Stimulated activated CD8-positive, alpha-beta memory T cell treated with anti-CD3 and anti-CD28 coated beads, Interleukin-4, amount 100 ng/mL, for 24 hours (primary cell): ENCODE data around the gene ZNF716.
"Not testable (repeated sequence)": the region's sequence is repeated elsewhere in the genome, so short reads cannot be mapped to it uniquely, and the experiment has no call there.

Source experiments
- DNase-seq: peaks from one replicate; pipeline ENCODE4 v3.0.0-alpha.2; 2020; ENCODE audit warnings: low read depth

ZNF716 gene

GRCh38 chr7:57449904-57450303, at the start of gene ZNF716:
Gene ZNF716 (plus strand): TSS chr7:57450177. CDS start chr7:57450289, 112 bp downstream.
- DNase-seq: no peak

GRCh38 chr7:57400531-57401155, 49.3 kb upstream of the ZNF716 start:
- DNase-seq: no peak

DNA sequence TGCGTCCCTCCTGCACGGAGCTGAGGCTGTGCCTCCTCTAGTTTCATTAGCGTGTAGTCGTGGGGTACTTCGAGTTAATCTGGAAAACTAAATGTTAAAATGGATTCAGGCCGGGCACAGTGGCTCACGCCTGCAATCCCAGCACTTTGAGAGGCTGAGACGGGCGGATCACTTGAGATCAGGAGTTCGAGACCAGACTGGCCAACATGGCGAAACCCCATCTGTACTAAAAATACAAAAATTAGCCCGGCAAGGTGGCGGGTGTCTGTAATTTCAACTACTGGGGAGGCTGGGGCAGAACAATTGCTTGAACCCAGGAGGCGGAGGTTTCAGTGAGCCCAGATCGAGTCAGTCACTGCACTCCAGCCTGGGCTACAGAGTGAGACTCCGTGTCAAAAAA, 46.9 kb upstream of the ZNF716 start:
- not testable (repeated sequence) for DNase-seq

DNA sequence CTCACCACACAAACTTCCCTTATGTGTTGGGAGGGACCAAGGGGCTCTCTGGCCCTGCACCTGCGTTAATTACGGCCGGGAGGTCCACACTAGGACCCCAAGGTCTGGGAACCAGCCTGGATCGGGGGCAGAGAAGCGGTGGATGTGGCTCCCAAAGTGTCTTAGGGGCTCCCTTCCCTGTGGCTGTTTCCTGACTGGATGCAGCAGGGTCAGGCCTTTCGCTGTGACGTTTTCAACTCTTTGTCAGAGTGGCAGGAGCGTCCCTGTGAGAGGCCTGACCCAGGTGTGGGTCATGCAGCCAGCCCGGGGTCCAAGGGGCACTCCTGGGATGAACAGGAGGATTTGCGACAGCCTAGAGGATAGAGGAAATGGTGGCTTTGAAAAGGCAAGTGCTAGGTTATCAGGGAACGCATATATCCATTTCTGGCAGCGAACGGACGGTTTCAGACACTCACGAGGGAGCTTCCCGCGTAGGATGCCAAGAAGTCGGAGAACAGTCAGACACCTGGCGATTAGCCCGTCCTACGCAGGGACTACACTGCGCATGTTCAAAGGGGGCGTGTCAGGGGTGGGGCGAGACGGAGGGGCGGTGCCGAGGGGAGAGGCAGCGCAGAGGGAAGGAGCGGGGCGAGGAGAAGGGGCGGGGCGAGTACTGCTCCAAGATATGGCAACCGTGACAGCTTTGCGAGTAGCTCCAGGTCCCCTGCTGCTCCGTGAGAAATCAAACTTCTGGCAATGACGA, 46.2 kb upstream of the ZNF716 start:
- DNase-seq: no peak

DNA sequence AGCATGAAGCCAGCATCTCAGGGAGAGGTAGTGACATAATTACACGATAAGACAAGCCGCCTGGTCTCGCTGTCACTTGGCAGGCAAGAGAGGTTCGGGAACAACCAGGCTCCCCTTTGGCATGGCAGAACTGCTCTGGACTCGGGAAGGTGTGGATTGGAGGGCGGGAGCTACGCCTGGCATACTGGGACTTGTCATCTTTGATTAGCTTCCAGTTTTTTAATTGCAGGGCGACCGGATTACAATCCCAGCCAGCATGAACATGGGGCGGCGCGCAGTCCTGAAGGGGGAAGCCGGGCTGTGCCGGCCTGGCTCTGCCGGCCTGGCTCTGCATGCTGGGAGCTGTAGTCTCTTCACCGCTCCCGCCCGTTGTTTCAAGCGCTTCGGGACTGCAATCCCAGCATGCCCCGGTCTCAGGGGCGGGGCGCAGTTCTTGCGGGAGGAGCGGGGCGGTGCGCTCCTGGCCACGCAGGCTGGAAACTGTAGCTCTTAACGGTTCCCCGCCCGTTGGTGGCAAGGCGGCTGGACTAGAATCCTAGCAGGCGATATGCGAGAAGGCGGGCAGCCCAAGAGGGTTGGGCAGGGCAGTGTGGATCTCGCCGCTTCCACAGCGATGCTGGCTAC, 45.5 kb upstream of the ZNF716 start:
- no peak for DNase-seq

DNA sequence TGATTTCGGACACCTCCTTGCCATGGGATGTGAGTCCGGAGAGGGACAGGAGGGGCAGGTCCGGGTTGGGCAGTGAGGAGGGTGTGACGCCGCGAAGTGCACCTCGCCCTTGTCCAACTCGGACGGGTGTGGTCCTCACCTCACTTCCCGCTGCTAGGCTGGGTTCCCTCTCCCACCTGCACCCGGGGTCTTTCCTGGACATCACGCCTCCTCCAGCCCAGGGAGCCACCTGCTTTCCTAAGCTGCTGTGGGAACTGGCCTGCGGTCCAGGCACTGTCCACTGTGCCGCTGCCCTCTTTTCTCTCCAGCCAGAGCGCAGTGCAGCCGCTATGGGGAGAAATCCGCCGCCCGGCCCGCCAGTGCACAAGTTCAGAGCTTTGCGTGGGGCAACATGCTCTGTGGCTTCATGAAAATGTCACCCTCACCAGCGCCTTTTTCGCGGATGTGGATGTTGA, 45.0 kb upstream of the ZNF716 start:
- no peak for DNase-seq

GRCh38 chr7:57407125-57407524, 42.9 kb upstream of the ZNF716 start:
- no peak for DNase-seq

- no peak for DNase-seq
These were observed 37.8 kb upstream of the ZNF716 start for GRCh38 chr7:57412168-57412567.

- DNase-seq: no peak
These were observed 37.4 kb upstream of the ZNF716 start for GRCh38 chr7:57412618-57413017.

DNA sequence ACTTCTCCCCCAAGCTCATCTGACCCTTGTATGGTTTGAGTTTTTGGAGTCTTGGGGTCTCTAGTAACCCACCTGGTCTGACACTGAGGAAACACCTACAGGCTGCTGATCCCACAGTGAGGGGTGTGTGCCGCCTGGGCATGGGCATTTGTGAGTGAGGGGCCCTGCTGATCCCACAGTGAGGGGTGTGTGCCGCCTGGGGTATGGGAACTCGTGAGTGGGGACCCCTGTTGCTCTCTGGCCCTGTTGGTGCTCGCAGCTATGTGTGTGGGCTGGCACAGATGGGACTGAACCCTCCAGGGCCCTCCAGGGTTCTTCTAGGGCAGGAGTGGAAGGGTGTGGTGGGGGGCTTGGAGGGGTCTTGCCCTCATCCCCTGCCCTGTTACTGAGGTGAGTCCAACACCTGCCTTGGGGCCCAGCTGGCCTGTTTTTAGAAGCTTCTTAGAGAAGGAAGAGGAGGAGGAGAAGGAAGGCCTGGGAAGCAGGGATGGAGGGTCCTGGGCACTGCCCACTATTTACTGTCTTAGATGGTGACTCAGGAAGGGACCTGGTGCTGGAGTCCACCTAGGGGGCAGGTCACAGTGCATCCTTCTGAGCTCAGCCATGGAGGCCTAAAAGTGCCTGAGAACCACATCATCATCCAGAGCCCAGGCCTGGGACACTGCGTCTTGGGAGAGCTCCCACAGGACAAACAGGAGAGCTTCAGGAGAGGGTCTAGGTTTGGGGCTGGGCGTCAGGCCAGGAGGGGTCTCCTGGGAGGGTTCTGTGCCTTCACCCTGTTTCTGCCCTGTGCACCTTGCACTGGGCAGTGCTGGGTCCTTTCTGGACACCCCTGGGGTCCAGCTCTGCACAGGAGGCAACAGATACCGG, 36.2 kb upstream of the ZNF716 start:
- DNase-seq: no peak

DNA sequence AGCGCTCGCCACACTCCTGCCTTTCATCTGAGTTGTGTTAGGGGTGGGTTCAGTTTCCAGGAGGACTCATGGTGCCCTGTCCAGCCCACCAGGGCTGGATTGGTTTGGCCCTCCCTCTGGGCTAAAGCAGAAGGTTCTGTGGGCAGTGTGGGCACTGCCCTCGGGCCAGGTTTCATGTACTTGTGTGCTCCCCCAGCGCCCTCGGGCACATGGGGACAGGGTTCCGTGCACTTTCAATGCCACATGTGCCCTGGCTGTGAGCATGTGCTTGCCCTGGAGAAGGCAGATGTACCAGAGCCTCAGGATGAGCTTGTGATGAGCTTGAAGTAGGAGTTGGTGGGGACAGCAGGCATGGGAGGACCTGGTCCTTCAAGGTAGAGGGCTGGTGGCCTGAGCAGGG, 35.6 kb upstream of the ZNF716 start:
- no peak for DNase-seq

GRCh38 chr7:57414852-57415251, 35.1 kb upstream of the ZNF716 start:
- DNase-seq: no peak

DNA sequence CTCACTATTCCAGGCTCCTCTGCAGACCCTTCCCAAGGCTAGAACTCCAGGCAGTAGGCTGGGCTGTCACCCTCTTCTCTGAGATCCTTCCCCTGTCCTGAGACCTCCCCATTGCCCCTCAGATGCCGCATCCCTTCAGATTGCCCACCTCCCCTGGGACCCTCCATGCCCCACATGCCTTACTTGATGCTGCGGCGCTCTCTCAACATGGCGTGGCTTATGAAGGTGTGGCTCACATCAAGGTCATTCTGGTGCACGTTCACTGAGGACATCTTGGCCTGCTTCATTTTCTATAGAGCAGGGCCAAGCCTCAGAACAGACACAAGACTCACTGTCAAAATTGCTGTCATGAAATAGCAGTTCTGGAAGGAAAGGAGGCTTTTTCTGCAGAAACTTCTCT, 34.7 kb upstream of the ZNF716 start:
- DNase-seq: no peak

GRCh38 chr7:57415730-57416129, 34.2 kb upstream of the ZNF716 start:
- no peak for DNase-seq

GRCh38 chr7:57416601-57417358, 33.2 kb upstream of the ZNF716 start:
- DNase-seq: no peak

- DNase-seq: no peak
These were observed 32.2 kb upstream of the ZNF716 start for GRCh38 chr7:57417736-57418135.

GRCh38 chr7:57423768-57424167, 26.2 kb upstream of the ZNF716 start:
- DNase-seq: no peak

DNA sequence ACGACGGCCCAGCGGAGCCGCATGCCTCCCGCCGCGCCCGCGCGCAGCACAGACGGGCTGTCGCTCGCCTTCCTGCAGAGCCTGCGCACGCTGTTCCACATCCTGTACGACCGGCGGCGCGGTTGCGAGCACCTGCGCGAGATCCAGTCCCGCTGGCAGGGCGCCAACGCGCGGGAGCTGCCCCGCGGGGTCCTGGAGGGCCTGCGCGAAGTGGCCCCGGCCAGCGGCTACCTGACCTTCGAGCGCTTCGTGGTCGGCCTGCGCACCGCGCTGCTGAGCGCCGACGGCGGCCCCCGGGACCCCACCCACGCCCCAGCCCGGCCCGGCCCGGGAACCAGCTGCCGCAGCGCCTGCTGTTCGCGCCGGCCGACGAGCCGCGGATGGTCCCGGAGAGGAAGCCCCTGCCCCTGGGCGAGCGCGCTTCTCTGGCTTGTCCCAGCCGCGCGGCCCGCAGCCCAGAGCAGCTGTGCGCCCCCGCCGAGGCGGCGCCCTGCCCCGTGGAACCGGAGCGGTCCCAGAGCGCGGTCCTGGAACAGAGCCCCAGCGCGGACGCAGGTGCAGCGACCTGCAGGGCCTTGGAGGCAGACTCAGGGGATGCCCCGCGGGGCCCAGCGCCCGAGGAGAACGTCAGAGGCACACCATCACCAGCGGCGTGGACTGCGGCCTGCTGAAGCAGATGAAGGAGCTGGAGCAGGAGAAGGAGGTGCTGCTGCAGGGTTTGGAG, 25.3 kb upstream of the ZNF716 start:
- DNase-seq: no peak

- no peak for DNase-seq
These were observed 24.6 kb upstream of the ZNF716 start for GRCh38 chr7:57425239-57425944.

DNA sequence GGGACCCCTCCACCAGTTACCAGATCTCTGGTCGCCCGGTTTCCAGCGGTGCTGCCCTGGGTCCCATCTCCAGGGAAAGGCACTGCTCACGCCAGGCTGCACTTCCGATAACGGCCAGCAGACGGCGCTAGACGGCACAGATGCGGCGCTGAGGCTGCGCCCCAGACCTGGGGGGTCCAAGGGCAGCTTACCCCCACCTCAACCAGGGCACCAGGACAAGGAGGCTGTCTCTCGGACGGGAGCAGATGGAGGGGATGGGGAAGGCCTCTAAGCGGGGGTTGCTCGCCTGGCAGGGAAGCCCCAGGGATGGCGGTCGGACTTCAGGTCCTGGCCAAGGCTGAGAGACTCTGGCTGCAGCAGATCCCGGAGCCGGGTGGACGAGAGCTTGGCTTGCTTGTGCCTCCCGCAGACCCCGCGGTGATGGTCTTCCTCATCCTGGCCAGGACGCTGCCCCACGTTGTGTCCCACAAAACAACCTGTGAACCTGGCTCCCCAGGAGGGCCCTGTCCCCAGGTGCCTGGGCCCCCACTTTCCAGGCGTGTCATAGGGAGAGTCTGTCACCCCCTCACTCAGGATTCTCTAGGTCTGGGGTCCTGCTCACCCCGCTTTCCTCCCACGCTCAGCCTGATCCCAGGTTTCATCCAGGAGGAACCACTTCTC, 23.9 kb upstream of the ZNF716 start:
- no peak for DNase-seq
